Hepatocyte (in vitro differentiated cells): ENCODE results near the gene NOS3.

Experiments used
- CTCF ChIP-seq: fragments of 200-600 bp; sonication (generic); IDR thresholded peaks from 2 replicates; pipeline ENCODE4 v1.5.1; 2016; ENCODE audit warnings: antibody characterized with exemption, mild to moderate bottlenecking; ENCODE audit not compliant: poor library complexity
- EZH2 ChIP-seq: fragments of 200-600 bp; sonication (generic); IDR thresholded peaks from 2 replicates; pipeline ENCODE4 v1.6.1; 2016; ENCODE audit warnings: antibody characterized with exemption, mild to moderate bottlenecking, borderline replicate concordance
- EZH2phosphoT487 ChIP-seq: fragments of 200-600 bp; sonication (generic); IDR thresholded peaks from one replicate; pipeline ENCODE4 v1.6.1; 2018; ENCODE audit warnings: antibody characterized with exemption, mild to moderate bottlenecking, low read depth, moderate library complexity; ENCODE audit not compliant: unreplicated experiment, severe bottlenecking

- TF ChIP-seq CTCF (no peak), EZH2phosphoT487 (no peak), EZH2 (no peak)
These were observed 36.4 kb upstream of the NOS3 start for GRCh38 chr7:150954201-150954985.
